C4-2B (cell line): ENCODE results near the gene FAS.

Experiments
- ZFX ChIP-seq: fragments of 450-650 bp; IDR thresholded peaks from 2 replicates; pipeline ENCODE4 v1.6.1; 2017
- TF ChIP-seq, protein P1 (sequence below): fragments of 450-650 bp; conservative IDR thresholded peaks from 2 replicates; pipeline ENCODE4 v1.5.1; 2017; ENCODE audit warnings: mild to moderate bottlenecking

DNA sequence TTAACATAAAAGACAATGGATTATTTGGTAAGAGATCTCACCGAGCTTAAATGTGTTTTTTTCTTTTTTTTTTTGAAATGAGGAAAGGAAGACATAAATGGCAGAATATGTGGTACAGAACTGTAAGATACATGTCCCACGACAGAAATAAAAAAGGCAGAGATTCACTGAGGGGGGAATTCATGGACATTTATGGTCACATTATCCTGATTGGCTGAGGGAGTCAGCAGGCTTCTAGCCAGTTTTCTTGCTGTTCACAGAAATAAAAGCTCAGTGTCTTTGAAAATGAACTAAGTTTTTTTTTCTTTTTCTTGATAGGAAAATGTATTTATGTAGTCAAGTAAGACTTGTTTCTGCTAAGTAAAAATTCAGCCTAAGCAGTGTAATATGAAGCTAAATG is 8.2 kb upstream of the FAS start:
- TF ChIP-seq, protein P1, sequence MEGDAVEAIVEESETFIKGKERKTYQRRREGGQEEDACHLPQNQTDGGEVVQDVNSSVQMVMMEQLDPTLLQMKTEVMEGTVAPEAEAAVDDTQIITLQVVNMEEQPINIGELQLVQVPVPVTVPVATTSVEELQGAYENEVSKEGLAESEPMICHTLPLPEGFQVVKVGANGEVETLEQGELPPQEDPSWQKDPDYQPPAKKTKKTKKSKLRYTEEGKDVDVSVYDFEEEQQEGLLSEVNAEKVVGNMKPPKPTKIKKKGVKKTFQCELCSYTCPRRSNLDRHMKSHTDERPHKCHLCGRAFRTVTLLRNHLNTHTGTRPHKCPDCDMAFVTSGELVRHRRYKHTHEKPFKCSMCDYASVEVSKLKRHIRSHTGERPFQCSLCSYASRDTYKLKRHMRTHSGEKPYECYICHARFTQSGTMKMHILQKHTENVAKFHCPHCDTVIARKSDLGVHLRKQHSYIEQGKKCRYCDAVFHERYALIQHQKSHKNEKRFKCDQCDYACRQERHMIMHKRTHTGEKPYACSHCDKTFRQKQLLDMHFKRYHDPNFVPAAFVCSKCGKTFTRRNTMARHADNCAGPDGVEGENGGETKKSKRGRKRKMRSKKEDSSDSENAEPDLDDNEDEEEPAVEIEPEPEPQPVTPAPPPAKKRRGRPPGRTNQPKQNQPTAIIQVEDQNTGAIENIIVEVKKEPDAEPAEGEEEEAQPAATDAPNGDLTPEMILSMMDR, result no peak
- TF ChIP-seq ZFX, result no peak
